MV-4-11 (cell line): ENCODE measurements around the gene PCBD2.
"Not testable (repeated sequence)": the region's sequence is repeated elsewhere in the genome, so short reads cannot be mapped to it uniquely, and the experiment has no call there.

ENCODE experiments used
- DNase-seq: peaks from one replicate; lab custom pipeline; 2025; lab: John Stamatoyannopoulos, UW

The PCBD2 gene

DNA sequence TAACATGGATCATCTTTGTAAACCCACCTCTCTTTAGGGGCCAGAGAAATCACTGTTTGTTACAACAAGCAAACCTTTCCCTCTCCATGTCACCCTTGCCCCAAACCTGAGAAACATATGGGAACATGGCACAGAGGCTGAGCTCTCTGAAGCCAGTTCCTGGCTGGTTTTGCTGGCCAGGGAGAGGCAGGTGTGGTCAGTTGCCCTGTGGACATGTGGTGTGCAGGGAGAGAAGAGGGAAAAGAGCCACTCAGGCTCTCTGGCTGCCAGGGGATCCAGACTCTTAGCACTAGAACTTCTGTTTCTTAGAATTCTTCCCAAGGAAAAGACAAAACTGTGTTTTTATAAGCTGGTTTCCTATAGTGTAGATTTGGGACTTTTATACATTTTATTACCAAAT lies 58.2 kb downstream of the PCBD2 start:
- DNase-seq = no peak

DNA sequence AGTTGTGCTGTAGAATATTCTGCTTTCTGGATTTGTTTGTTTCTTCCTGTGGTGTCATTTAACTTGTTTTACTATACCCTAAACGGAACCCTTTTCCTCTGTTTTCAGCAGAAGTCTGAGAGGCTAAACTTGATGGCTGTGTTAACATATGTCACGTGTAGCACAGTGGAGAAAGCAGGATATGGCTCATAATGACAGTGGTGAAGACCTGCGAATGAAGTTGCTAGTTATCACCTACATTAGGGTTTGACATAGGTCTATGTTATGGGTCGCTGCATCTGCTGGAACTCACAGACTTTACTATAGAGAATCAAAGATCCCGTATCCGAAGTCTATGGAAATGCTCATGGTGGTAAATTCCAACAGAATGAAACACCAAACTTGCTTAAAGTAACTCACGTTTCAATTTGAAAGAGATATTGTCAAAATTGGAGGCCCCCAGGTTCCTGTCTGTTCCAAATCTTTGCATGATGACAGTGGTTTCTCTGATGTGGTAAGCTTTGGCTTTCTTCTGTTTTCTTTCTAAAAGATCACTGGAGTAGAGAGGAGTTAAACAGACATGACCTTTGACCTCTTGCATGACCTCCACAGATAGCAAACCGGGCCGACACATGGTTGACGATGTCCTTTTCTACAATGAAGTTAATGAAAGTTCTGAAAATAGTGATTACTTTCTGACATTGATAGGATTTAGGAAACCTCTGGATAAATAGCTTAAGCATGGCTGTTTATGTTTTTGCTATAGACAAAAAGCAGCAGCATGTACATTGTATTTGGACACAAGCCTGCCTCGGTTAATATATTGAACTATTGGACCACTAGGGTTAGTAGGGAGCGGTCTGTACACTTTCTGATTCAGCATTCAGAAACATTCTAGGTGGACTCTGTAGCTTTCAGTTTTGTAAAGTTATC lies 59.7 kb downstream of the PCBD2 start:
- no peak for DNase-seq

DNA sequence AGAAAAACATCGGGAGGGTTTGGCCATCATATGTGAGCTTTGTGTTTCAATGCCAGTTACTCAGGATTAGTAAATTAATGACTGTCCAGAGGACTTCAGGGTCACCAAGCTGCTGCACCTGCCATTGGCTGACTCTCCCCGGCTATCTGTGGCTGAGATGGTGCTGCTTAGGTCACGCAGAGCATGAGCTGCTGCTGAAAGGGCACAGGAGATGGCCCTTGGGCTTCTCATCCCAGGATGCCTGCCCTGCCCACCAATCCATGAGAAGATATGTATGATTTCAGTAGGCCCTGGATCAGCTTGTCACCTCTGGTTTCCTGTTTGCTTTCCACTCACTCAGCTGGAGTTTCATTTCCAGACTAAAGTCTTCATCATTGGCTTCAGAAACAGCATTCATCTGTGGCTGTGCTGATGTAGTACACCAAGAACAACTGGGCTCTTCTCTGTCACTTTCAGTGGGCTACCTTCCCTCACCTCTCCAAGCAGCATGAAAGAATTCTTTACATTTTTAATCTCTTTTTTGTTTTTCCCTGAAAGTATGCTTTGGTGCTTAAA lies 60.4 kb downstream of the PCBD2 start:
- DNase-seq = no peak

DNA sequence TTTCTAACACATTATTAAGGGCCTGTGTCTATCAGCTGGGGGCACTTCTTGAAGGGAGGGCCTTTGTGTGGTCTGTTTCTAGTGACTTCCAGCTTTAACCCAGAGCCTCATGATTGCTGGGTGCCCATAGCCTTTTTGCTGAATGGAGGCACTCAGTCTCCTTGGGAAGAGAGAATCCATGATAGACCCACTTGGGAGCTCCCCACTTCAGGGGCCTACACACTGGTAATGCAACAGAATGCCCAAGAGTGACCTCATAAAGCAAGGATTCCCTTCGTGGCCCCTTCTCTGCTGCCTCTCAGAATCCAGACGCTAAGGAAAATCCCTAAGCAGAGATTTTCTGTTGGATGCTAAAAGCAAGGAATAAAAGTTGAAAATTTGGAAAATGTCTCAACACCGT lies 62.7 kb downstream of the PCBD2 start, which contains the start of gene CATSPER3:
Gene CATSPER3 (plus strand): TSS at position 301 of the 400 bp plus-strand sequence. CDS start 85 bp downstream, at position 386.
- DNase-seq = no peak

DNA sequence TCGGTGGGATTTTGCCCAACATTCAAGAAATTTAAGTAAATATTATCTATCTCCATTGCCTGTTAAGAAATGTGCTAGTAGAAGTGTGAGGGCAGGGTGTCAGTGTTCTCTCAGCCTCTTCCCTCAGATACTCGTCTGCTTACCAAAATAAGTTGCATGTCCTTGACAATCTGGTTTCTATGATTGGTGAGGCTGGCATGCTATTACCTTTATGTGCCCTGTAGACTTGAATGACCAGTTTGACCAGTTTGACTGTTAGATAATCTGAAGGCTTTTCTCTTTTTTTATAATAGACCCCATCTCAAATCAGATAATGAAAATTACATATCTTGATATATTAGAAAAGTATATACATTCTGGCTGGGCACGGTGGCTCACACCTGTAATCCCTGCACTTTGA lies 63.1 kb downstream of the PCBD2 start:
- DNase-seq = no peak

DNA sequence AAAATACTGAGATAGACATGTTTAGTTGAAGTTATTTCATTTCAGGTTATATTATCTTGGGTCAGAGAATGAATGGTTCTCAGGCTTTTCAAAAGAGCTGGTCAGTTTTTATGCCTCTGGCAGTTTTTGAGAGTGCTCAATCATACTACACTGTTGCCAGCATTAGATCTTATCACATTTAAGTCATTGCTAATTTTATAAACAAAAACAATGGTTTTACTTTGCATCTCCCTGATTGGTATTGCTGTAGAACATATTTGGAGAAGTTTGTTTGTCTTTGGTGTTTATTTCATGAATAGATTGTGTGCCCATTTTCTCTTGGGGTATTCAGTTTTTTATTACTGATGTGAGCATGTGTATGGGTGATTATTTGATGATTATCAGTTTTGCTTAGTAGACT lies 64.2 kb downstream of the PCBD2 start:
- no peak for DNase-seq

DNA sequence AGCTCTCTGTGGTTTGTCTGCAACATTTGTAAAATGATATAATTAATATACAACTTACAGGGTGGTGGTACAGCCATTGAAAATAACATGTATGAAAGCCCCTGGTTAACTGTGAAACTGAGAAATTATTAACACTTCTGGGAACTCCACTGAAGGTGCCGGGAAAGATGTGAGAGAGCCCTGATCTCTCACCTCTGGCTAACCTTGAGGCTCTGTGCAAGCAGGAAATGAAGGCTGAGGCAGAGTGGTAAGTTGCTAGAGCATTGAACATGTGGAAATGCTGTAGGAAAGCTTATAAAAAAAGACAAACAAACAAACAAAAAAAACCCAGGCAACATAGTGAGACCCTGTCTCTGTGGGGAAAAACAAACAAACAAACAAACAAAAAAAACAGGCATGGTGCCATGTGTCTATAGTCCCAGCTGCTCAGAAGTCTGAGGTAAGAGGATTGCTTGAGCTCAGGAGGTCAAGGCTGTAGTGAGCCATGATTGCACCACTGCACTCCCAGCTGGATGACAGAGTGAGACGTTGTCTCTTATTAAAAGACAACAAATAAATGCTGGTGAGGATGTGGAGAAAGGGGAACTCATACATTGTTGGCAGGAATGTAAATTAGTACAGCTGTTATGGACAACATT lies 70.3 kb downstream of the PCBD2 start:
- peak; percentile 11 for DNase-seq

DNA sequence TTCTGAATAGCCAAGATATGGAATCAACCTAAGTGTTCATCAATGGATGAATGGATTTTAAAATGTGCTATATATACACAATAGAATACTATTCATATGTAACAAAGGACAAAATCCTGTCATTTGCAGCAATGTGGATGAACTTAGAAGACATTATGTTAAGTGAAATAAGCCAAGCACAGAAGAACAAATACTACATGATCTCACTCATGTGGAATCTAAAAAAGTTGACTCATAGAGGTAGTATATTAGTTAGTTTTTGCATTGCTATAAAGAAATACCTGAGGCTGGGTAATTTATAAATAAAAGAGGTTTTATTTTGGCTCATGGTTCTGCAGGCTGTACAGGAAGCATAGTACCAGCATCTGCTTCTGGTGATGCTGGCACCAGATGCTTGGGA lies 70.9 kb downstream of the PCBD2 start:
- no peak for DNase-seq

DNA sequence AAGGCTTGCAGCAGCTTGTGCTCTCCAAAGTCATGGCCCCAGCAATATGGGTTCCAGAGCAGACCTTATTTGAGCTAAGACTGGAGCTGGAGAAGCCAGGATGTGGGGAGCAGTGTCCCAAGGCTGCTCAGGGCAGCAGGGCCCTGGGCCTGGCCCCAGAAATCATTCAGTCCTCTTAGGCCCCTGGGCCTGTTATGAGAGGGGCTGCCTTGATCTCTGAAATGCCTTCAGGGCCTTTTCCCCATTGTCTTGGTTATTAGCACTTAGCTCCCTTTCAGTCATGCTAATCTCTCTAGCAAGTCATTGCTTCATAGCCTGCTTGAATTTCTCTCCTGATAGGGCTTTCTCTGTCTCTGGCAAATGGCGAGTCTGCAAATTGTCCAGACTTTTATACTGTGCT lies 71.9 kb downstream of the PCBD2 start:
- no peak for DNase-seq

DNA sequence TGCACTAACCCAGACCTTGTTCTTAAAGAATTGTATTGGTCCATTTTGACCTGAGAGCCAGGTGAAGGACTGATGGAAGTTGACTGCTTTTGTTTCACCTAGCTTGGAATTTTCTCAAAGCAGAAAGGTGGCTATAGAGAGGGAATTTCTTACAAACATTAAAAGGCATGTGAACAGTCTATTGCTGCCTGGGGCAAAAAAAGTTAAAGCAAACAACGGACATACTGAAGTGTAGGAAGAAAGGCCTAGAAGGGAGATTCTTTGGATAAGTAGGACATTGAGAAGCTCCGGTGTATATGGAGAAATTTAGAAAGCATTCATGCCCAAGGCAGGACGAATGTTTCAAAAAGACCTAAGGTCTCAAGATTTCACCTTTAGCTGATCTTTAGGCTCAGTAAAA lies 74.5 kb downstream of the PCBD2 start:
- no peak for DNase-seq

DNA sequence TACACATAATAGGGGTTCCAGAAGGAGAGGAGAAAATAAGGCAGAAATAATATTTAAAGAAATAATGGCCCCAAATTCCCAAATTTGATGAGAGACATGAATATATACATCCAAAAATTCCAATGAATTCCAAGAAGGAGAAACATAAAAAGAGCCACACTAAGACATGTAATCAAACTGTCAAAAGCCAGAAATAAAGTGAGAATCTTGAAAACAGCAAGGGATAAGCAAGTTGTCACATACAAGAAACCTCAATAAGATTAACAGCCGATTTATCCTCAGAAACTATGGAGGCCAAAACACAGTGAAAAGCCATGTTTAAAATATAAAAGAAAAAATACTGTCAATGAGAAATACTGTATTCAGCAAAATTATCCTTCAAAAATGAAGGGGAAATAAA lies 77.3 kb downstream of the PCBD2 start:
- peak; percentile 2 for DNase-seq

DNA sequence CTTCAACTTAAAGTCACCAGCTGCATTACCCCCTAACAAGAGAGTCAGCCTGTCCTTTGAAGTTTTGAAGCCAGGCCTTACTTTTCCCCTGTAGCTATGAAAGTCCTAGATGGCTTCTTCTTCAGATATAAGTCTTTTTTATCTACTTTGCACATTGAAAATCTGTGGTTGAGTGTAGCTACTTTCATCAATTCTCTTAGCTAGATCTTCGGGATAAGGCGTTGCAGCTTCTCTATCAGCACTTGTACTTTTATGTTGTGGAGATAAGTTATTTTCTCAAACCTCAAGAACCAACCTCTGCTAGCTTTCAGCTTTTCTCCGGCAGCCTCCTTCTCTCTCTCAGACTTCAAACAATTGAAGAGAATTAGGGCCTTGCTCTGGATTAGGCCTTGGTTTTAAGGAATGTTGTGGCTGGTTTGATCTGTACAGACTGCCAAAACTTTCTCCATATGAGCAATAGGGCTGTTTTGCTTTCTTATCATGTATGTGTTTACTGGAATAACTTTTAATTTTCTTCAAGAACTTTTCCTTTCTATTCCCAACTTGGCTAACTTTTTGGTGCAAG lies 84.4 kb downstream of the PCBD2 start:
- no peak for DNase-seq

DNA sequence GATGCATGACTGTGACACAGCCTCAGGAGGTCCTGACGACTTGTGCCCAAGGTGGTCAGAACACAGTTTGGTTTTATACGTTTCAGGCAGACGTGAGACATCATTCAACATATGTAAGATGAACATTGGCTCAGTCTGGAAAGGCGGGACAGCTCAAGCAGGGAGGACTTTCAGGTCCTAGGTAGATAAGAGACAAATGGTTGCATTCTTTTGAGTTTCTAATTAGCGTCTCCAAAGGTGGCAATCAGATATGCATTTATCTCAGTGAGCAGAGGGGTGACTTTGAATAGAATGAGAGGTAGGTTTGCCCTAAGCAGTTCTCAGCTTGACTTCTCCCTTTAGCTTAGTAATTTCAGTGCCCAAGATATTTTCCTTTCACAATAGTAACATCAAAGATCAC lies 85.3 kb downstream of the PCBD2 start:
- not testable (repeated sequence) for DNase-seq

DNA sequence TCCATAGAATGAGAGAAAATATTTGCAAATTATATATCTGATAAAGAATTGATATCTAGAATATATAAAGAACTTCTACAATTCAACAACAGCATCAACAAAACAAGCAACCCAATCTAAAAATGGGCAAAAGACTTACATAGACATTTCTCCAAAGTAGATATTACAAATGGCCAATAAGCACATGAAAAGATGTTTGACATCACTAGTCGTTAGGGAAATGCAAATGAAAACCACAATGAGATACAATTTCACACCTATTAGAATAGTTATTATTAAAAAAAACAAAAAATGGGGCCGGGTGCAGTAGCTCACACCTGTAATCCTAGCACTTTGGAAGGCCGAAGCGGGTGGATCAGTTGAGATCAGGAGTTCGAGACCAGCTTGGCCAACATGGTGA lies 87.2 kb downstream of the PCBD2 start:
- DNase-seq = no peak

DNA sequence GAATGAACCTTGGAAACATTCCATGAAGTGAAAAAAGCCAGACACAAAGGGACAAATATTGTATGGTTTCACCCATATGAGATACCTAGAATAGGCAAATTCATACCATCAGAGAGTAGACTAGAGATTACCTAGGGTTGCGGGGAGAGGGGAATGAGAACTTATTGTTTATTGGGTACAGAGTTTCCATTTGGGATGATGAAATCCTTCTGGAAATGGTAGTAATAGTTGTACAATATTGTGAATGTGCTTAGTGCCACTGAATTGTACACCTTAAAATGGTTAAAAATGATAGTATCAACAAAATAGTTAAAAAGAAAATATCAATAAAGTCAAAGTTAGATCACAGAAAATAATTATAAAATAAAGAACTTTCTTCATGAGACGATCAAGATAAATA lies 88.2 kb downstream of the PCBD2 start:
- no peak for DNase-seq

DNA sequence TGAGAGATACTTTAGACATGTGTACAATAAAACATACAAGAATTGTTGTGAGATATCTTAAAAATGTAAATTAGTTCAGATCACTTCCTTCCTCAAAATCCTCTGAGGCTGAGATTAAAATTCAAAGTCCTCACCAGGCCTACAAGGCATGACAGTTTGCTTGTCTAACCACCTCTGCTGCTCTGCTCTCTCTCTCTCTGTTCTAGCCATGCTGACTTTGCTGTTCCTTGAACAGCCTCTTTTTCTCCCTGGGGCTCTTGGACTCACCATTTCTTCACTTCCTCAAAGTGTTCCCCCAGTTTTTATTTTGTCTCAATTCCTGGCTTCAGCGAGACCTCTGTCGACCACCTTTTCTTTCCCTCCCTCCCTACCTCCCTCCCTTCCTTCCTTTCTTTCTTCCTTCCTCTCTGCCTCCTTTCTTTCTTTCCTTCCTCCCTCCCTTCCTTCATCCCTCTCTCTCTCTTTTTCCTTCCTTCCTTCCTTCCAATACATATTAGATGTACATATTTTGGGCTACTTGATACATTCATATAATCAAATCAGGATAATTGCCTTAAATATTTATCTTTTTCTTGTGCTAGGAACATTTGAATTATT lies 89.7 kb downstream of the PCBD2 start:
- DNase-seq = peak; percentile 49

DNA sequence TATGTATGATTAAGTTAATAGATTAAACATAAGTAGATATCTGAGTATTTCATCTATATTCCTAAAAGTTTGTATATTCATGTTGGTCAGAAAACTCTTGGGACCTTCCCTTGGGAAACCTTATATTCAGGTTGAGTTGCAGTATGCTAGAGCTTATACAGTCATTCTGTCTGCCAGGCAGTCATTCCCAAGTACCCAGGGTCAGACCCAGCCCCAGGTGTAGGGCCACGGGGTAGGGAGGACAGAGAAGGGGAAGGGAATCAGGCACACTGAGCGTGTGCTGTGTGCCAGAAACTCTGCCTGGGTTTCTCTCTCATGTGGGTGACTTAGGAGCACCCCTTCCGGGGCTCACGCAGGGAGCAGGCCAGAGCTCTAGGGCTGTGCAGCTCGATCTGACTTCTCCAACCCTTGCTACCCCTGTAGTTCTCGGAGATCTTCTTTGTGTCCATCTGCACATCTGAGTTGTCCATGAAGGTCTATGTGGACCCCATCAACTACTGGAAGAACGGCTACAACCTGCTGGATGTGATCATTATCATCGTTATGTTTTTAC lies 91.0 kb downstream of the PCBD2 start:
- no peak for DNase-seq

DNA sequence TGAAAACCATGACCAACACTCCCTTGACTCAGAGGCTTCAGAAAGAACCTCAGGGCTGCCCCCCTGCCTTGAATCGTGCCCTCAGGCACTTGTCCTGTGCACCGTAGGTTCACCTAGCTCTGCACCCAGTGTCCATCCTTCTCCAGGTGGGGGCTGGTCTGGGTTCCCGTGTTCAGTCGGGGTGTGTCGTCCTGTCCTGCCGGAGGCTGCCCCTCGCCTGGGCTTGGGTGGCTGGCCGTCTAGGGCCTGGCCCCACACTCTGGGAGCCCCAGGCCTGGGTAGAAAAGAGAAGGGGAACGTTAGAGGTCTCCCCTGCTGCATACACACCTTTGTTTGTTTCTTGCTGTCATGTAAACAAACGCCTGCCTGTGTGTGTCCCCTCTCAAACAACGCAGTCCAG lies 92.1 kb downstream of the PCBD2 start:
- no peak for DNase-seq

DNA sequence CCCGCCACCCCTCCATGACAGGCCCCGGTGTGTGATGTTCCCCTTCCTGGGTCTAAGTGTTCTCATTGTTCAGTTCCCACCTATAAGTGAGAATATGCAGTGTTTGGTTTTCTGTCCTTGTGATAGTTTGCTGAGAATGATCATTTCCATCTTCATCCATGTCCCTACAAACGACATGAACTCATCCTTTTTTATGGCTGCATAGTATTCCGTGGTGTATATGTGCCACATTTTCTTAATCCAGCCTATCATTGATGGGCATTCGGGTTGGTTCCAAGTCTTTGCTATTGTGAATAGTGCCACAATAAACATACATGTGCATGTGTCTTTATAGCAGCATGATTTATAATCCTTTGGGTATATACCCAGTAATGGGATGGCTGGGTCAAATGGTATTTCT lies 93.1 kb downstream of the PCBD2 start:
- DNase-seq = not testable (repeated sequence)

DNA sequence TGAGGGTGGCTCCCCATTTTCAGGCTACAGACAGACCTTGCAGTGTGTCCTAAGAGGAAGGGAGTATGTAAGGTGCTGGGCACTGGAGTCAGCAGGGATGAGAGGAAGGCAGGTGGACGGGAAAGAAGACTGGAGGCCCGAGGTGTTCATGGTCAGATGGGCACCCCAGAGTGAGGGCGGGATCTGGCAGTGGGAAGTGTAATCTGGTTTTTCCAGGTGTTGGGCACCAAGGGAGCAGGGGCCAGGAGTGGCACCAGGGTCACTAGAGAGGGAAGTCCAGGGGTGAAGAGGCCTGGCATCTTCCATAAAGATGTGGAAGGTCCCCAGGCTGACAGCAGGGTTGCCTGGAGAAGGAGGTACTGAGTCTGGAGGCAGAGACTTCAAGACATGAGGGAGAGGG lies 99.4 kb downstream of the PCBD2 start:
- DNase-seq = no peak

DNA sequence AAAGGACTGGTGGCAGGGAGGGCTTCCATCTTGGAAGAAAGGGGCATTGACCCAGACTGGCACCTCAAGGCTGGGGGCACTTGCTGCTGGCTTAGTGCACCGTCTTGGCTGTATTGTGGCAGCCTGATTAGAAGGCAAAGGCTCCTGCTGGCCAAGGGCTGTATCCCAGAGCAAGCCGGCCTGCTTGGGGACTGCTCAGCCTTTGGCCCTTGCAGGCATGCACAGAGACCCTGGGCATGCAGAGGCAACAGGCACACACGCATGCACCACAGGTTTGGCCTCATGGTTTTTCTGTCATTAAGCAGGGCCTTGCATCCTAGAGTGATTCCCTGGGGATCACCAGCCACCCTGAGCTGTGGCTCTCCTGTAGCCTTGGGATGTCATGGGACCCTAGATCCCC lies 100.1 kb downstream of the PCBD2 start:
- DNase-seq = no peak

DNA sequence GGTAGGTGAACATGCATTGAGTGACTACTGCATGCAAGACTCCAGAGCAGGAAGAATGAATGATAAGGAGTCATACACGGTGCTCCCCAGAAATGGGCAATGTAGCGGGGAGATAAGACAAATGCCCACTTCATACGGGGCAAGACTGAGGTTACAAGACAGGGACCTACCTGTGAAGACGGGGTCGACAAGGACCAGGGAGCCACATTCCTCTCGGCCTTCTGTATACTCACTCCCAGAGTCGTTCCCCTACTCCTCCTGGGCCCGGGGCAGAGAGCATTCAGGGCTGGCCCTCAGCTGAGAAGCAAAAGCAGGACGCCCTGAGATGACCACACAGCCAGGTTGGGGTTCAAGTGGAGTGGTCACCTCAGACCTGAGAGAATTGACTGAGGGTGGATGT lies 102.4 kb downstream of the PCBD2 start:
- DNase-seq = no peak
